WTC11 (cell line): Measurements from ENCODE around the gene KDM1A. TPM values are rescaled to one million over a fixed set of nuclear protein-coding genes. Genes with fewer than 3 reads are reported as not detected.

Source experiments
- ATAC-seq: fragments of 200-7000 bp; cut with Tn5 transposase; 2 replicates; pipeline ENCODE4 v1.10.0; 2021; ENCODE audit warnings: mild to moderate bottlenecking, moderate library complexity
- CTCF ChIA-PET: fragments of 300-600 bp; sonication (Branson Sonifier 250); formaldehyde crosslinking; loops from one replicate; lab custom pipeline; 2021; ENCODE audit warnings: antibody characterized with exemption; lab: Charles Lee
- POLR2A ChIA-PET: fragments of 350-600 bp; sonication (Branson Sonifier 250); formaldehyde crosslinking; loops from one replicate; lab custom pipeline; 2021; ENCODE audit warnings: antibody characterized with exemption; lab: Charles Lee
- DNase-seq: peaks from one replicate; pipeline ENCODE4 v3.0.0; 2021; ENCODE audit warnings: low spot score
- H3K27ac Mint-ChIP-seq: 2 replicates; pipeline ENCODE4 v1.8.0; 2021; ENCODE audit warnings: mixed read lengths
- H3K27me3 Mint-ChIP-seq: 2 replicates; pipeline ENCODE4 v1.8.0; 2021; ENCODE audit warnings: low read depth, mild to moderate bottlenecking, moderate library complexity, mixed read lengths
- H3K36me3 Mint-ChIP-seq: 2 replicates; pipeline ENCODE4 v1.8.0; 2021; ENCODE audit warnings: mixed read lengths
- H3K4me1 Mint-ChIP-seq: 2 replicates; pipeline ENCODE4 v1.8.0; 2022; ENCODE audit warnings: mixed read lengths
- H3K4me3 Mint-ChIP-seq: 2 replicates; pipeline ENCODE4 v1.8.0; 2021; ENCODE audit warnings: mild to moderate bottlenecking, moderate library complexity, mixed read lengths
- H3K9me3 Mint-ChIP-seq: 2 replicates; pipeline ENCODE4 v1.8.0; 2021; ENCODE audit warnings: mixed read lengths
- AR ChIP-seq: fragments of 250-450 bp; sonication (Bioruptor Pico); IDR thresholded peaks from 2 replicates; pipeline ENCODE4 v1.9.0; 2021; ENCODE audit warnings: mild to moderate bottlenecking
- CBFB ChIP-seq: sonication (generic); formaldehyde crosslinking; IDR thresholded peaks from 2 replicates; pipeline ENCODE4 v1.8.1; 2022; ENCODE audit warnings: mild to moderate bottlenecking, low read depth, missing genetic modification reagents
- E2F4 ChIP-seq: sonication (generic); formaldehyde crosslinking; IDR thresholded peaks from 2 replicates; pipeline ENCODE4 v1.8.1; 2022; ENCODE audit warnings: low read depth, mild to moderate bottlenecking, moderate library complexity, missing genetic modification reagents, borderline replicate concordance
- FOXK1 ChIP-seq: sonication (generic); formaldehyde crosslinking; IDR thresholded peaks from 2 replicates; pipeline ENCODE4 v1.8.0; 2022; ENCODE audit warnings: mild to moderate bottlenecking, moderate library complexity, missing genetic modification reagents
- GRHL2 ChIP-seq: fragments of 250-450 bp; sonication (Bioruptor Pico); IDR thresholded peaks from 2 replicates; pipeline ENCODE4 v1.8.0; 2022; ENCODE audit warnings: mild to moderate bottlenecking, moderate library complexity; ENCODE audit not compliant: insufficient replicate concordance, severe bottlenecking
- IRF2 ChIP-seq: sonication (generic); formaldehyde crosslinking; IDR thresholded peaks from 2 replicates; pipeline ENCODE4 v1.8.0; 2022; ENCODE audit warnings: low read depth, missing genetic modification reagents, borderline replicate concordance
- NR2C2 ChIP-seq: sonication (generic); formaldehyde crosslinking; IDR thresholded peaks from 2 replicates; pipeline ENCODE4 v1.8.0; 2022; ENCODE audit warnings: mild to moderate bottlenecking, missing genetic modification reagents
- PREB ChIP-seq: sonication (generic); formaldehyde crosslinking; IDR thresholded peaks from 2 replicates; pipeline ENCODE4 v1.8.1; 2022; ENCODE audit warnings: mild to moderate bottlenecking, missing genetic modification reagents, moderate library complexity, borderline replicate concordance
- ZBTB43 ChIP-seq: sonication (generic); formaldehyde crosslinking; IDR thresholded peaks from 2 replicates; pipeline ENCODE4 v1.8.1; 2023; ENCODE audit warnings: mild to moderate bottlenecking, missing genetic modification reagents
- ZNF121 ChIP-seq: sonication (generic); formaldehyde crosslinking; IDR thresholded peaks from 2 replicates; pipeline ENCODE4 v1.8.0; 2023; ENCODE audit warnings: missing genetic modification reagents
- ZNF219 ChIP-seq: sonication (generic); formaldehyde crosslinking; IDR thresholded peaks from 2 replicates; pipeline ENCODE4 v1.8.0; 2023; ENCODE audit warnings: missing genetic modification reagents, mild to moderate bottlenecking, borderline replicate concordance
- total RNA-seq: library from RNA; stranded (reverse); gene quantifications from 3 replicates; pipeline ENCODE4 v1.2.3, GENCODE V29; 2021

Gene KDM1A
- total RNA-seq, 1 experiment from 2014 or later, result 226 TPM

- CTCF ChIA-PET, result interaction anchor here (1.3 kb wide), 1 partner anchor 134 kb away, joined by 3 read pairs; no protein-coding TSS in a partner anchor
- no peak for DNase-seq
- TF ChIP-seq PREB, result no peak
- no peak for TF ChIP-seq E2F4
- no peak for TF ChIP-seq CBFB (CRISPR knock-in tag)
- TF ChIP-seq NR2C2 (CRISPR knock-in tag), result no peak
- no peak for TF ChIP-seq AR (CRISPR knock-in tag)
- no peak for TF ChIP-seq IRF2 (CRISPR knock-in tag)
- TF ChIP-seq ZNF219 (CRISPR knock-in tag), result no peak
- TF ChIP-seq ZBTB43 (CRISPR knock-in tag), result no peak
- TF ChIP-seq, all 79 proteins: peak for 0
- no peak for ATAC-seq
- no peaks in the 10 kb centered on the region for H3K9me3 Mint-ChIP-seq
- peaks cover 42% of the 10 kb centered on the region for H3K36me3 Mint-ChIP-seq
- H3K4me1 Mint-ChIP-seq, result peaks cover 23% of the 10 kb centered on the region
- no peak overlapping the region for H3K27ac Mint-ChIP-seq
- POLR2A ChIA-PET, result no interaction called here
- H3K27me3 Mint-ChIP-seq, result no peaks in the 10 kb centered on the region
- H3K4me3 Mint-ChIP-seq, result no peak overlapping the region
Observed at GRCh38 chr1:23050201-23050600, 30.9 kb downstream of the KDM1A start.

- peaks cover 46% of the 10 kb centered on the region for H3K36me3 Mint-ChIP-seq
- no peak for TF ChIP-seq ZNF121 (CRISPR knock-in tag)
- TF ChIP-seq AR (CRISPR knock-in tag), result no peak
- TF ChIP-seq FOXK1 (CRISPR knock-in tag), result no peak
- TF ChIP-seq GRHL2, result no peak
- TF ChIP-seq ZBTB43 (CRISPR knock-in tag), result no peak
- no peak for TF ChIP-seq PREB
- no peak overlapping the region for H3K4me3 Mint-ChIP-seq
- no peaks in the 10 kb centered on the region for H3K27me3 Mint-ChIP-seq
- DNase-seq, result no peak
- CTCF ChIA-PET, result no interaction called here
- no peaks in the 10 kb centered on the region for H3K9me3 Mint-ChIP-seq
- POLR2A ChIA-PET, result no interaction called here
- ATAC-seq, result no peak
- H3K4me1 Mint-ChIP-seq, result peaks cover 17% of the 10 kb centered on the region
- H3K27ac Mint-ChIP-seq, result peak overlapping the region; percentile 45; the same call in 1 of the 2 replicates
Observed at GRCh38 chr1:23051290-23051909, 32.1 kb downstream of the KDM1A start.
